Measurements from ENCODE around the gene BRICD5. TPM values are rescaled to one million over a fixed set of nuclear protein-coding genes. Genes with fewer than 3 reads are reported as not detected.

The BRICD5 gene
- total RNA-seq, 1 experiment from 2014 or later, result 4.8 TPM

DNA sequence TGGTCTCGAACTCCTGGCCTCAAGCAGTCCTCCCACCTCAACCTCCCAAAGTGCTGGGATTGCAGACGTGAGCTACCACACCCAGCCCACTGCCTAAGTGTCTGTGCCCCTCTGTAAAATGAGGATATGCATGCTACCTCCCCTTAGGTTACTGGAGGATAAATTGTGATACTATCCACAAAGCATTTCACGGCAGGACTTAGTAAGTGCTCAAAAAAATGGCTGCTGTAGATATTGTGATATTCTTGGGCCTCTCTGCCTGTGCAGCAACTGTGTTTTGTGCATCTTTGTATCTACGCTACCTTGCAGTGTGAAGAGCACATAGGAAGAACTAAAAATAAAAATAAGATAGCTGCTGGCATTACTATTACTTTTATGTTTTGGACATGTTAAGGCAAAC is 12.4 kb downstream of the BRICD5 start:
- ChIA-PET CTCF (no interaction called here), POLR2A (ENCODE audit: unreplicated experiment) (no interaction called here)
- no peaks in the 10 kb centered on the region for H3K27me3 ChIP-seq (ENCODE audit: low read length)
- no TSS peak for BruUV-seq (replicated peaks)
- TF ChIP-seq EZH2phosphoT487 (IDR thresholded peaks at IDR 0.05; ENCODE audit: borderline replicate concordance, low read length) (no peak), EZH2 (IDR thresholded peaks at IDR 0.05; ENCODE audit: low read length, unreplicated experiment) (no peak)
- TF ChIP-seq, protein P1, sequence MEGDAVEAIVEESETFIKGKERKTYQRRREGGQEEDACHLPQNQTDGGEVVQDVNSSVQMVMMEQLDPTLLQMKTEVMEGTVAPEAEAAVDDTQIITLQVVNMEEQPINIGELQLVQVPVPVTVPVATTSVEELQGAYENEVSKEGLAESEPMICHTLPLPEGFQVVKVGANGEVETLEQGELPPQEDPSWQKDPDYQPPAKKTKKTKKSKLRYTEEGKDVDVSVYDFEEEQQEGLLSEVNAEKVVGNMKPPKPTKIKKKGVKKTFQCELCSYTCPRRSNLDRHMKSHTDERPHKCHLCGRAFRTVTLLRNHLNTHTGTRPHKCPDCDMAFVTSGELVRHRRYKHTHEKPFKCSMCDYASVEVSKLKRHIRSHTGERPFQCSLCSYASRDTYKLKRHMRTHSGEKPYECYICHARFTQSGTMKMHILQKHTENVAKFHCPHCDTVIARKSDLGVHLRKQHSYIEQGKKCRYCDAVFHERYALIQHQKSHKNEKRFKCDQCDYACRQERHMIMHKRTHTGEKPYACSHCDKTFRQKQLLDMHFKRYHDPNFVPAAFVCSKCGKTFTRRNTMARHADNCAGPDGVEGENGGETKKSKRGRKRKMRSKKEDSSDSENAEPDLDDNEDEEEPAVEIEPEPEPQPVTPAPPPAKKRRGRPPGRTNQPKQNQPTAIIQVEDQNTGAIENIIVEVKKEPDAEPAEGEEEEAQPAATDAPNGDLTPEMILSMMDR (conservative IDR thresholded peaks at IDR 0.05; ENCODE audit: low read depth, low read length), result no peak
- H3K4me1 ChIP-seq (ENCODE audit: insufficient read depth, low read length), result peaks cover 12% of the 10 kb centered on the region; the same call in 1 of the 2 replicates
- H3K27ac ChIP-seq (ENCODE audit: low read length), result no peak overlapping the region
- H3K9me2 ChIP-seq (replicated peaks; ENCODE audit: low read length), result no peaks in the 10 kb centered on the region
- H3K4me2 ChIP-seq (ENCODE audit: low read length), result no peak overlapping the region
- no peaks in the 10 kb centered on the region for H3K79me2 ChIP-seq (ENCODE audit: low read length)
- H3K36me3 ChIP-seq (ENCODE audit: low read depth, low read length), result no peaks in the 10 kb centered on the region
- H3K9me3 ChIP-seq (ENCODE audit: low read length), result no peaks in the 10 kb centered on the region
- no peak overlapping the region for H3K4me3 ChIP-seq (ENCODE audit: low read length)
- no peak overlapping the region for H3K9ac ChIP-seq (ENCODE audit: low read length)
- intact Hi-C loops (cut with micrococcal nuclease), result no loop called here
- H2AFZ ChIP-seq (ENCODE audit: low read length), result no peak overlapping the region
- no peaks in the 10 kb centered on the region for H4K20me1 ChIP-seq (ENCODE audit: low read length)
- H3F3A ChIP-seq (ENCODE audit: low read length, unreplicated experiment), result no peaks in the 10 kb centered on the region
- ATAC-seq (no peak), DNase-seq (no peak)

DNA sequence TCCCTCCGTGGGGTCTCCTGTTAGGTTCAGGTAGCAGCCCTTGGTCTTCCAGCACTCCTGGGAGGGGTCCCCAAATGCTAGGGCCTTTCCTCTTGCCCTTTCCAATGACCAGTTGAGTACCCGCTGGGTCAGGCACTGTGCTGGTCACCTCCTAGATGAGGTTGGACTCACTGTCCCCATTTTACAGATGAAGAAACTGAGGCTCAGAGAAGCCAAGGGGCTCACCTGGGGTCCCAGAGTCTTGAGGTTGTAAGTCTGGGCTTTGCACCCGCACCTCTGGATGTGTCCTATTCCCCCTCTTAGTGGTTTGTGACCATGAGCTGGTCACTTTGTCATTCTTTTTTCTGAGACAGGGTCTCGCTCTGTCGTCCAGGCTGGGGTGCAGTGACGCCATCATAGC is 12.9 kb downstream of the BRICD5 start:
- intact Hi-C loops (cut with micrococcal nuclease), result no loop called here
- no peaks in the 10 kb centered on the region for H3K27me3 ChIP-seq (ENCODE audit: low read length)
- DNase-seq (no peak), ATAC-seq (no peak)
- H3K36me3 ChIP-seq (ENCODE audit: low read depth, low read length), result no peaks in the 10 kb centered on the region
- H3K4me2 ChIP-seq (ENCODE audit: low read length), result no peak overlapping the region
- H3K4me1 ChIP-seq (ENCODE audit: insufficient read depth, low read length), result peaks cover 12% of the 10 kb centered on the region; the same call in 1 of the 2 replicates
- no peaks in the 10 kb centered on the region for H3K9me2 ChIP-seq (replicated peaks; ENCODE audit: low read length)
- no peaks in the 10 kb centered on the region for H3F3A ChIP-seq (ENCODE audit: low read length, unreplicated experiment)
- no peak overlapping the region for H3K27ac ChIP-seq (ENCODE audit: low read length)
- TF ChIP-seq EZH2 (IDR thresholded peaks at IDR 0.05; ENCODE audit: low read length, unreplicated experiment) (no peak), EZH2phosphoT487 (IDR thresholded peaks at IDR 0.05; ENCODE audit: borderline replicate concordance, low read length) (no peak)
- TF ChIP-seq, protein P1 (conservative IDR thresholded peaks at IDR 0.05; ENCODE audit: low read depth, low read length), result no peak
- no peak overlapping the region for H3K4me3 ChIP-seq (ENCODE audit: low read length)
- H2AFZ ChIP-seq (ENCODE audit: low read length), result no peak overlapping the region
- H3K9me3 ChIP-seq (ENCODE audit: low read length), result no peaks in the 10 kb centered on the region
- H4K20me1 ChIP-seq (ENCODE audit: low read length), result no peaks in the 10 kb centered on the region
- H3K9ac ChIP-seq (ENCODE audit: low read length), result no peak overlapping the region
- no TSS peak for BruUV-seq (replicated peaks)
- POLR2A ChIA-PET (ENCODE audit: unreplicated experiment), result no interaction called here
- CTCF ChIA-PET, result no interaction called here
- no peaks in the 10 kb centered on the region for H3K79me2 ChIP-seq (ENCODE audit: low read length)

DNA sequence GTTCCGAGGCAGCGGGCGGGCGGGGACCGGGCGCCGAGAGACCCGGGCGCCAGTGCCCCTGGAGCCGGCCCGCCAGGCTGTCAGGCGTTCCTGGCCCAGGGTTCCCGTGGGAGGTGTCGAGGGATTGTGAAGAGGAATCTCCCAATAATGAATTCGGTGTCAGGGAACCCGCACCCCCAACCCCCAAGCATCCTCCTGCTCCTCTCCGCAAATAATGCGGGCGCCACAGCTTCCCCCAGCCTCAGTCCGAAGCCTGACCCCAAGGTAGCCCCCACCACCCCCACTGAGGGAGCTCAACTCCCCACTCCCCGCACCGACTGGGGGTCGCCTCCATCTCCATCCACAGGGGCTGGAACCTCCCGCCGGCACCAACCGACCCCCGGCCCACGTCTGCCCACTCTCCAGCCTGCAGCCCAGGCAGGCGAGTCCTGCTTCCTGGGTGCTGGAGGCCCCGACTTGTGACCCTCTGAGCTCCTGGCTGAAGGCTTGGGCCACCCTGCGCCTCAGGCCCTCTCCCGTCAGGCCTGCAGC is 13.6 kb downstream of the BRICD5 start:
- Histone ChIP-seq H3K4me2 (ENCODE audit: low read length) (no peak overlapping the region), H3K9me2 (replicated peaks; ENCODE audit: low read length) (no peaks in the 10 kb centered on the region), H2AFZ (ENCODE audit: low read length) (no peak overlapping the region), H3K4me1 (ENCODE audit: insufficient read depth, low read length) (peaks cover 12% of the 10 kb centered on the region; the same call in 1 of the 2 replicates), H3K27ac (ENCODE audit: low read length) (no peak overlapping the region), H3K9ac (ENCODE audit: low read length) (no peak overlapping the region), H3K4me3 (ENCODE audit: low read length) (no peak overlapping the region), H3K9me3 (ENCODE audit: low read length) (no peaks in the 10 kb centered on the region), H3K79me2 (ENCODE audit: low read length) (no peaks in the 10 kb centered on the region), H3K36me3 (ENCODE audit: low read depth, low read length) (no peaks in the 10 kb centered on the region), H3F3A (ENCODE audit: low read length, unreplicated experiment) (no peaks in the 10 kb centered on the region), H4K20me1 (ENCODE audit: low read length) (no peaks in the 10 kb centered on the region), H3K27me3 (ENCODE audit: low read length) (no peaks in the 10 kb centered on the region)
- DNase-seq, result no peak
- no peak for ATAC-seq
- ChIA-PET CTCF (no interaction called here), POLR2A (ENCODE audit: unreplicated experiment) (no interaction called here)
- TF ChIP-seq EZH2phosphoT487 (IDR thresholded peaks at IDR 0.05; ENCODE audit: borderline replicate concordance, low read length), result no peak
- TF ChIP-seq, protein P1 (conservative IDR thresholded peaks at IDR 0.05; ENCODE audit: low read depth, low read length), result no peak
- no peak for TF ChIP-seq EZH2 (IDR thresholded peaks at IDR 0.05; ENCODE audit: low read length, unreplicated experiment)
- intact Hi-C loops (cut with micrococcal nuclease), result no loop called here
- BruUV-seq (replicated peaks), result no TSS peak
